GM19035 (cell line): ENCODE measurements around the gene USP32.

Experiments used
- ATAC-seq: cut with Tn5 transposase; IDR thresholded peaks from one replicate; pipeline ENCODE4 v1.9.1; 2021; ENCODE audit not compliant: unreplicated experiment

Gene USP32

GRCh38 chr17:60141111-60142018 is 250.6 kb downstream of the USP32 start:
- no peak for ATAC-seq

GRCh38 chr17:60139438-60140285 is 252.3 kb downstream of the USP32 start:
- ATAC-seq: no peak

GRCh38 chr17:60138769-60139437 is 253.0 kb downstream of the USP32 start:
- ATAC-seq: no peak

- no peak for ATAC-seq
Measured at GRCh38 chr17:60137731-60138130, 254.2 kb downstream of the USP32 start.

GRCh38 chr17:60135951-60136666 is 255.8 kb downstream of the USP32 start:
- no peak for ATAC-seq

- ATAC-seq: peak; percentile 88
Measured at GRCh38 chr17:60135151-60135950, 256.6 kb downstream of the USP32 start.

DNA sequence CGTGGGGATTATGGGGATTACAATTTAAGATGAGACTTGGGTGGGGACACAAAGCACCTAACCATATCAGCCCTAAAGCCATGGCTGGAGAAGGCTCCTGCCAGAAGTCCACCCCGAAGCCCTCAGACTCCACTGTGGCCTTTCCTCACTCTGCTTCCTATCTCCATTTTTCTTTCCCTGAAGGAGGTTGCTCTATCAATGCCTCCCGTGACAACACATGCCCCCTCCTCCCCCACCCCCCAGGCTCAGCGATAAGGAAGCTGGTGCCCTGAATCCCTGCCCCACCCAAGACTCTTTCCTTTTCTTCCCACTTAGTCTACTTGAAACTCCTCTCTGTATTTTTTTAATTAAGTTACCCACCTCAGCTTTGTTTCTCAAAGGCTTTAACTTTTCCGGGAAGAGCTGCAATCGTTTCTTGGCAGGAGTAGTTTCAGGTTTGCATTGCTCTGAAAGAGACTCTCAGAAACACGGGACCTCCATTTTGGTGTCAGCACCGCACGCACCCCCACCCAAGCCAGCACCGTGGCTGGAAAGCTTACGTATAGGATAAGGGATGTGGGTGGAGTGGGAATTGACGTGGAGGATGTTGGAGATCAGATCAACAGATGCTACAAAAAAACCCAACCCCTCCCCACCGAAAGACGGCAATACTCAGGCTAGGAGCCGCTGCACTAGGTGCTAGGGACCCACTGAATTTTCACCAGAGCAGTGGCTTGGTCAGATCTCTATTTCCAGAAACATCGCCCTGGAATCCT is 257.4 kb downstream of the USP32 start:
- ATAC-seq: peak; percentile 12

GRCh38 chr17:60130466-60130865 is 261.5 kb downstream of the USP32 start:
- ATAC-seq: no peak

DNA sequence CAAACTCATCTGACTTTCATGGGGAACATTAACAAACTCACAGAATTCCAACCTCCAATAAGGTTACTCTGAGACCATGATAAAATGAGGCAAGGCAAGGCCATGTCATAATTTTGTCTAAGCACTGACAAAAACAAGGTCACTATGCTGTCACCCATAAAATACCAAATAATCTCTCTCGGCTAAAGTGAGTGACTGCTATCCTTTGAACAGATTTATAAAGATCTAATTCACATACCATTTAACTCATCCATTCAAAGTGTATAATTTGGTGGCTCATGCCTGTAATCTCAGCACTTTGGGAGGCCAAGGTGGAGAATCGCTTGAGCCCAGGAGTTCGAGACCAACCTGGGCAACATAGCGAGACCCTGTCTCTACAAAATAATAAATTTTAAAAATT is 262.8 kb downstream of the USP32 start:
- ATAC-seq: no peak
